COR-L47 (cell line): Measurements from ENCODE around the gene PNPLA6.
"Not testable (repeated sequence)": the region's sequence is repeated elsewhere in the genome, so short reads cannot be mapped to it uniquely, and the experiment has no call there.

ENCODE experiments used
- DNase-seq: peaks from one replicate; lab custom pipeline; 2025; lab: John Stamatoyannopoulos, UW

Gene PNPLA6

GRCh38 chr19:7556696-7557315, 21.3 kb downstream of the PNPLA6 start:
- no peak for DNase-seq

GRCh38 chr19:7558667-7559066, 23.1 kb downstream of the PNPLA6 start:
- DNase-seq, result no peak

GRCh38 chr19:7559102-7559501, 23.6 kb downstream of the PNPLA6 start:
- DNase-seq, result no peak

GRCh38 chr19:7560255-7560654, 24.7 kb downstream of the PNPLA6 start:
- no peak for DNase-seq

GRCh38 chr19:7561325-7561724, 25.8 kb downstream of the PNPLA6 start:
- DNase-seq, result no peak

- DNase-seq, result no peak
Measured at GRCh38 chr19:7562646-7563393, 27.3 kb downstream of the PNPLA6 start.

GRCh38 chr19:7564866-7565265, 29.3 kb downstream of the PNPLA6 start:
- DNase-seq, result no peak

- no peak for DNase-seq
Measured at GRCh38 chr19:7565332-7565731, 29.8 kb downstream of the PNPLA6 start.

GRCh38 chr19:7570761-7571160, 35.2 kb downstream of the PNPLA6 start:
- no peak for DNase-seq

GRCh38 chr19:7575434-7576040, 40.0 kb downstream of the PNPLA6 start:
- DNase-seq, result no peak

GRCh38 chr19:7577422-7577821, 41.9 kb downstream of the PNPLA6 start:
- DNase-seq, result not testable (repeated sequence)

- DNase-seq, result no peak
Measured at GRCh38 chr19:7578127-7578526, 42.6 kb downstream of the PNPLA6 start.

GRCh38 chr19:7579182-7579581, 43.7 kb downstream of the PNPLA6 start:
- no peak for DNase-seq

- DNase-seq, result no peak
Measured at GRCh38 chr19:7582446-7582845, 46.9 kb downstream of the PNPLA6 start.

- DNase-seq, result no peak
Measured at GRCh38 chr19:7589822-7590221, 54.3 kb downstream of the PNPLA6 start.

- no peak for DNase-seq
Measured at GRCh38 chr19:7590256-7590655, 54.7 kb downstream of the PNPLA6 start.

- peak; percentile 71 for DNase-seq
Measured at GRCh38 chr19:7595466-7596133, 60.1 kb downstream of the PNPLA6 start, which contains the start of gene CAMSAP3. TSS of gene CAMSAP3 (plus strand) at chr19:7595863. CDS start at chr19:7596003, 140 bp downstream.

GRCh38 chr19:7596211-7596937, 60.9 kb downstream of the PNPLA6 start:
- no peak for DNase-seq

GRCh38 chr19:7597689-7598088, 62.2 kb downstream of the PNPLA6 start:
- DNase-seq, result no peak

- no peak for DNase-seq
Measured at GRCh38 chr19:7598180-7598579, 62.7 kb downstream of the PNPLA6 start.

GRCh38 chr19:7600721-7601120, 65.2 kb downstream of the PNPLA6 start:
- DNase-seq, result no peak
